OCI-LY7 (cell line): ENCODE results near the gene CEP290. TPM values are rescaled to one million over a fixed set of nuclear protein-coding genes. Genes with fewer than 3 reads are reported as not detected.
"Not testable (repeated sequence)": the region's sequence is repeated elsewhere in the genome, so short reads cannot be mapped to it uniquely, and the experiment has no call there.

Experiments
- BruUV-seq: library from RNA; stranded (reverse); fragments of 400-500 nt; replicated peaks from 2 replicates; lab custom pipeline; 2021; lab: Mats Ljungman, UMichigan
- CTCF ChIA-PET: fragments of 300-600 bp; sonication (Branson Sonifier 250); formaldehyde crosslinking; loops from one replicate; lab custom pipeline; 2022; ENCODE audit warnings: antibody characterized with exemption; ENCODE audit not compliant: unreplicated experiment; lab: Charles Lee
- POLR2A ChIA-PET: fragments of 300-600 bp; sonication (Branson Sonifier 250); formaldehyde crosslinking; loops from one replicate; lab custom pipeline; 2022; ENCODE audit warnings: antibody characterized with exemption; lab: Charles Lee
- DNase-seq: peaks from one replicate; pipeline ENCODE4 v3.0.0-alpha.2; 2015; ENCODE audit warnings: low spot score
- H2AFZ ChIP-seq: fragments of 200-600 bp; sonication (generic), shearing (Covaris generic); 2 replicates; pipeline ENCODE4 v1.6.1; 2014; ENCODE audit warnings: mild to moderate bottlenecking, antibody characterized with exemption, low read length, moderate library complexity
- H3K27ac ChIP-seq: fragments of 200-600 bp; sonication (generic); 2 replicates; pipeline ENCODE4 v1.5.1; 2014; ENCODE audit warnings: mixed run types, low read depth, mild to moderate bottlenecking, moderate library complexity, low read length, inconsistent platforms; ENCODE audit not compliant: poor library complexity, severe bottlenecking
- H3K36me3 ChIP-seq: fragments of 200-600 bp; sonication (generic); 2 replicates; pipeline ENCODE4 v1.6.1; 2014; ENCODE audit warnings: mild to moderate bottlenecking, antibody characterized with exemption, low read length, moderate library complexity, mixed read lengths; ENCODE audit not compliant: insufficient read depth
- H3K4me1 ChIP-seq: fragments of 200-600 bp; sonication (generic); 2 replicates; pipeline ENCODE4 v1.5.1; 2014; ENCODE audit warnings: mild to moderate bottlenecking, low read length; ENCODE audit not compliant: insufficient read depth, poor library complexity, severe bottlenecking
- H3K4me2 ChIP-seq: fragments of 200-600 bp; sonication (generic); 2 replicates; pipeline ENCODE4 v1.6.1; 2014; ENCODE audit warnings: mild to moderate bottlenecking, low read length
- H3K4me3 ChIP-seq: fragments of 200-600 bp; sonication (generic); 2 replicates; pipeline ENCODE4 v1.5.1; 2014; ENCODE audit warnings: mild to moderate bottlenecking, low read depth, low read length; ENCODE audit not compliant: poor library complexity, severe bottlenecking
- H3K79me2 ChIP-seq: fragments of 200-600 bp; sonication (generic); 2 replicates; pipeline ENCODE4 v1.6.1; 2016; ENCODE audit warnings: low read depth, mild to moderate bottlenecking, low read length, moderate library complexity, mixed read lengths; ENCODE audit not compliant: insufficient read depth
- H3K9me2 ChIP-seq: fragments of 200-600 bp; sonication (generic); 2 replicates; pipeline ENCODE4 v1.6.1; 2016; ENCODE audit warnings: mild to moderate bottlenecking, low read length, mixed read lengths; ENCODE audit not compliant: insufficient read depth
- H3K9me3 ChIP-seq: fragments of 200-600 bp; sonication (generic); 2 replicates; pipeline ENCODE4 v1.6.1; 2014; ENCODE audit warnings: mild to moderate bottlenecking, mixed run types, low read length, mixed read lengths
- H4K20me1 ChIP-seq: fragments of 200-600 bp; sonication (generic); 2 replicates; pipeline ENCODE4 v1.6.1; 2014; ENCODE audit warnings: mild to moderate bottlenecking, antibody characterized with exemption, low read length, moderate library complexity, mixed read lengths; ENCODE audit not compliant: insufficient read depth
- EZH2phosphoT487 ChIP-seq: fragments of 200-600 bp; sonication (generic); IDR thresholded peaks from 2 replicates; pipeline ENCODE4 v1.6.1; 2018; ENCODE audit warnings: low read depth, borderline replicate concordance, mild to moderate bottlenecking, mixed run types, antibody characterized with exemption, low read length, moderate library complexity, mixed read lengths
- intact Hi-C: fragments of 100-400 bp; cut with micrococcal nuclease; formaldehyde crosslinking; loops from one replicate; pipeline ENCODE4 v1.10.0; 2022; ENCODE audit not compliant: unreplicated experiment
- total RNA-seq, 2 experiments: library from RNA; depleted of rRNA in 1 of 2; stranded (reverse); fragments of >200 nt in 1 of 2; shearing (Covaris generic) in 1 of 2; gene quantifications; 2 replicates each; pipeline ENCODE4 v1.2.3, GENCODE V29; 2014 to 2022
- TF ChIP-seq, protein P1 (sequence below): fragments of 200-600 bp; sonication (generic); conservative IDR thresholded peaks from 2 replicates; pipeline ENCODE4 v1.5.1; 2014; ENCODE audit warnings: mild to moderate bottlenecking, antibody characterized with exemption, low read length, moderate library complexity, mixed read lengths

The CEP290 gene
- total RNA-seq, 2 experiments from 2014 or later, result 12.6 to 22.4 TPM

DNA sequence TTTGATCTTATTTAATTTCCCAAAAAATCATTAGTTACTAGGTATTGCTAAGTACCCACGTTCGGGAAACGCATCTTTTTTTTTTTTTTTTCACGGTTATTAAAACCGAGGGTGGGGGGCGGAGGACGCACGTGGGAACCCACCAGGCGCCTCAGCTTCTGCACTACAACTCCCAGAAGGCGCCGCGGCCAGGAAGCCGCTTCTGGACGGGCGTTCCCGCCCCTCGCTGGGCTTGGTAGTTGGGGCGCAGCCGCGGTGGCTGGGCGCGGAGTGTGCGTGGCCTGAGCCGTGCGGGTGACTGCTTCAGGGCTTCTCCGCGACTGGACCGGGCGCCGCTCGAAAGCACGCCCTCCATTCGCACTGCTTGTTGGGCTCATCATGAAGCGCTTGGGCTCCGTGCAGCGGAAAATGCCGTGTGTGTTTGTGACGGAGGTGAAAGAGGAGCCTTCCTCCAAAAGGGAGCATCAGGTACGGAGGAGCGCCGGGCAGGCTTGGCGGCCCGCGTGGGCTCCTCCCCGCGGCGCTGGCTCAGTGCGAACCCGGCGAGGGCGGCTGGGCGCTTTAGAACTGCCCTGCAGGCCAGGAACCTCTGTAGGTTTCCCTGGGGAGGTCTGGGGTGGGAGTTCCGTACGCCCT lies 106.5 kb downstream of the CEP290 start:
- Histone ChIP-seq H3K4me3 (peak overlapping the region; percentile 78), H4K20me1 (peaks cover 13% of the 10 kb centered on the region; the same call in 1 of the 2 replicates), H3K79me2 (peaks cover 38% of the 10 kb centered on the region; the same call in 1 of the 2 replicates), H2AFZ (peak overlapping the region; percentile 100), H3K36me3 (peaks cover 5% of the 10 kb centered on the region; the same call in 1 of the 2 replicates), H3K4me2 (peak overlapping the region; percentile 90), H3K27ac (no peak overlapping the region), H3K9me3 (no peaks in the 10 kb centered on the region), H3K9me2 (no peaks in the 10 kb centered on the region), H3K4me1 (peaks cover 19% of the 10 kb centered on the region)
- ChIA-PET CTCF (no interaction called here), POLR2A (interaction anchor here (0.6 to 1.0 kb wide), 4 partner anchors 9 to 76 kb away, joined by 3 read pairs; no protein-coding TSS in a partner anchor)
- DNase-seq, result peak; percentile 89
- TF ChIP-seq, protein P1, sequence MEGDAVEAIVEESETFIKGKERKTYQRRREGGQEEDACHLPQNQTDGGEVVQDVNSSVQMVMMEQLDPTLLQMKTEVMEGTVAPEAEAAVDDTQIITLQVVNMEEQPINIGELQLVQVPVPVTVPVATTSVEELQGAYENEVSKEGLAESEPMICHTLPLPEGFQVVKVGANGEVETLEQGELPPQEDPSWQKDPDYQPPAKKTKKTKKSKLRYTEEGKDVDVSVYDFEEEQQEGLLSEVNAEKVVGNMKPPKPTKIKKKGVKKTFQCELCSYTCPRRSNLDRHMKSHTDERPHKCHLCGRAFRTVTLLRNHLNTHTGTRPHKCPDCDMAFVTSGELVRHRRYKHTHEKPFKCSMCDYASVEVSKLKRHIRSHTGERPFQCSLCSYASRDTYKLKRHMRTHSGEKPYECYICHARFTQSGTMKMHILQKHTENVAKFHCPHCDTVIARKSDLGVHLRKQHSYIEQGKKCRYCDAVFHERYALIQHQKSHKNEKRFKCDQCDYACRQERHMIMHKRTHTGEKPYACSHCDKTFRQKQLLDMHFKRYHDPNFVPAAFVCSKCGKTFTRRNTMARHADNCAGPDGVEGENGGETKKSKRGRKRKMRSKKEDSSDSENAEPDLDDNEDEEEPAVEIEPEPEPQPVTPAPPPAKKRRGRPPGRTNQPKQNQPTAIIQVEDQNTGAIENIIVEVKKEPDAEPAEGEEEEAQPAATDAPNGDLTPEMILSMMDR, result no peak
- no peak for TF ChIP-seq EZH2phosphoT487
- BruUV-seq, result no TSS peak
- intact Hi-C loops, result loop anchor here (2.0 kb wide), 1 partner anchor 105 kb away; no protein-coding TSS in a partner anchor

DNA sequence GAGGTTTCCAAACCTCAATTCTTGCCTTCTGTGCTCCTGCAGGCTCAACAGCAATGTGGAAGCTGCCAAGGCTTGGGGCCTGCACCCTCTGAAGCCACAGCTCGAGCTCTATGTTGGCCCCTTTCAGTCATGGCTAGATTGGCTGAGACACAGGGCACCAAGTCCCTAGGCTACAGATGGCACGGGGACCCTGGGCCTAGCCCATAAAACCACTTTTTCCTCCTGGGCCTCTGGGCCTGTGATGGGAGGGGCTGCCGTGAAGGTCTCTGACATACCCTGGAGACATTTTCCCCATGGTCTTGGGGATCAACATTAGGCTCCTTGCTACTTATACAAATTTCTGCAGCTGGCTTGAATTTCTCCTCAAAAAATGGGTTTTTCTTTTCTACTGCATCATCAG lies 110.7 kb downstream of the CEP290 start:
- DNase-seq, H3K4me1 ChIP-seq, H3K4me3 ChIP-seq, H3K4me2 ChIP-seq, H3K36me3 ChIP-seq, H3K9me2 ChIP-seq, H3K27ac ChIP-seq, H4K20me1 ChIP-seq, POLR2A ChIA-PET, intact Hi-C loops, H2AFZ ChIP-seq, CTCF ChIA-PET, H3K9me3 ChIP-seq, H3K79me2 ChIP-seq, BruUV-seq: not testable (repeated sequence)

DNA sequence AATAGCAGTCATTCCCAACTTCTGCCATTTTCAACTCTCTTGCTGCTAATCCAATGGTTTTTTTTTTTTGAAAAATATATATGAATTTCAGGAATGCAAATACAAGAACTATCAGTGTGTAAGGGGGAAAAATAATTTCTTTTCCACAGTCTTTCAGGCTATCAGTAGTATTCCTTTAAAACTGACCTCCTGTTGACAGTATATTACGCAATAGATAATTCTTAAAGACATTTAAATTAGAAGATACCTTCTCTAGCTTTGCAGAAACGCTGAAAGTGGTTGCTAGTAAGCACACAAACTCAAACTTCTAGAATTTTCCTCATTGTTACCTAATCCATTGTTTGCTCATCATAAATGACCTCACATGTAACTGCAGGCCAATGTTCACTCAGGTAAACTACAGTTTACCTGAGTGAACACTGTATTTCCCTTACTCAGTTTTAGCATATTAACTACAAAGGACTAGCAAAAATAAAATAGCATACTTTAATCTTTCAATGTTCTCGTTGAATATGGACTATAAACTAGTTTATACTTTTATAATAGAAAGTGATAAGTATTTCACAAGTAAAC lies 112.7 kb downstream of the CEP290 start, which contains the start of gene C12orf50:
Gene C12orf50, minus strand, starts transcription at position 309 of the 573 bp plus-strand sequence. CDS start 2,439 bp downstream, outside the sequence.
- Histone ChIP-seq H3K36me3 (no peaks in the 10 kb centered on the region), H3K9me2 (no peaks in the 10 kb centered on the region), H3K79me2 (no peaks in the 10 kb centered on the region), H4K20me1 (no peaks in the 10 kb centered on the region), H3K9me3 (no peaks in the 10 kb centered on the region), H3K4me2 (no peak within 1 kb of the TSS), H2AFZ (no peak within 1 kb of the TSS), H3K4me3 (no peak within 1 kb of the TSS), H3K27ac (no peak within 1 kb of the TSS), H3K4me1 (no peaks in the 10 kb centered on the region)
- no TSS peak for BruUV-seq
- intact Hi-C loops, result no loop called here
- POLR2A ChIA-PET, result interaction anchor here (0.6 kb wide), 1 partner anchor 114 kb away, joined by 4 read pairs; no protein-coding TSS in a partner anchor
- TF ChIP-seq, protein P1, result no peak
- no peak for TF ChIP-seq EZH2phosphoT487
- CTCF ChIA-PET, result no interaction called here
- no peak for DNase-seq
